ENCODE data around the gene SORCS1. TPM values are rescaled to one million over a fixed set of nuclear protein-coding genes. Genes with fewer than 3 reads are reported as not detected.

Gene SORCS1
- total RNA-seq, 2 experiments from 2014 or later = not detected

- no peak overlapping the region for H3K4me3 Mint-ChIP-seq
- no peak overlapping the region for H3K27ac Mint-ChIP-seq
- no peaks in the 10 kb centered on the region for H3K4me1 Mint-ChIP-seq
- no peaks in the 10 kb centered on the region for H3K27me3 Mint-ChIP-seq
- H3K9me3 Mint-ChIP-seq = peaks cover 18% of the 10 kb centered on the region
- DNase-seq = no peak
- no peaks in the 10 kb centered on the region for H3K36me3 Mint-ChIP-seq (ENCODE audit: low read depth)
- CTCF ChIA-PET = no interaction called here
- POLR2A ChIA-PET = no interaction called here
These were observed 73.4 kb downstream of the SORCS1 start for GRCh38 chr10:107091126-107091525.

- Mint-ChIP-seq H3K9me3 (peaks cover 13% of the 10 kb centered on the region), H3K4me3 (no peak overlapping the region), H3K36me3 (ENCODE audit: low read depth) (no peaks in the 10 kb centered on the region), H3K27ac (no peak overlapping the region), H3K27me3 (no peaks in the 10 kb centered on the region), H3K4me1 (no peaks in the 10 kb centered on the region)
- DNase-seq = no peak
- ChIA-PET CTCF (no interaction called here), POLR2A (no interaction called here)
These were observed 78.6 kb downstream of the SORCS1 start for GRCh38 chr10:107085665-107086525.

- ChIA-PET POLR2A (no interaction called here), CTCF (no interaction called here)
- Mint-ChIP-seq H3K36me3 (ENCODE audit: low read depth) (no peaks in the 10 kb centered on the region), H3K4me3 (no peak overlapping the region), H3K27me3 (no peaks in the 10 kb centered on the region), H3K9me3 (peaks cover 8% of the 10 kb centered on the region), H3K4me1 (no peaks in the 10 kb centered on the region), H3K27ac (no peak overlapping the region)
- DNase-seq = no peak
These were observed 81.0 kb downstream of the SORCS1 start for GRCh38 chr10:107083388-107084009.

- no peak overlapping the region for H3K4me3 Mint-ChIP-seq
- peaks cover 6% of the 10 kb centered on the region for H3K9me3 Mint-ChIP-seq
- DNase-seq = no peak
- ChIA-PET POLR2A (no interaction called here), CTCF (no interaction called here)
- H3K36me3 Mint-ChIP-seq (ENCODE audit: low read depth) = no peaks in the 10 kb centered on the region
- H3K4me1 Mint-ChIP-seq = no peaks in the 10 kb centered on the region
- no peaks in the 10 kb centered on the region for H3K27me3 Mint-ChIP-seq
- no peak overlapping the region for H3K27ac Mint-ChIP-seq
These were observed 82.9 kb downstream of the SORCS1 start for GRCh38 chr10:107081644-107082043.

- no peak overlapping the region for H3K4me3 Mint-ChIP-seq
- DNase-seq = no peak
- H3K27me3 Mint-ChIP-seq = no peaks in the 10 kb centered on the region
- H3K4me1 Mint-ChIP-seq = no peaks in the 10 kb centered on the region
- H3K9me3 Mint-ChIP-seq = peaks cover 2% of the 10 kb centered on the region
- H3K27ac Mint-ChIP-seq = no peak overlapping the region
- no peaks in the 10 kb centered on the region for H3K36me3 Mint-ChIP-seq (ENCODE audit: low read depth)
- CTCF ChIA-PET = no interaction called here
- POLR2A ChIA-PET = no interaction called here
These were observed 89.4 kb downstream of the SORCS1 start for GRCh38 chr10:107075117-107075516.

- no peak overlapping the region for H3K27ac Mint-ChIP-seq
- no peaks in the 10 kb centered on the region for H3K36me3 Mint-ChIP-seq (ENCODE audit: low read depth)
- no peaks in the 10 kb centered on the region for H3K4me1 Mint-ChIP-seq
- H3K9me3 Mint-ChIP-seq = peaks cover 2% of the 10 kb centered on the region
- ChIA-PET CTCF (no interaction called here), POLR2A (no interaction called here)
- no peak overlapping the region for H3K4me3 Mint-ChIP-seq
- H3K27me3 Mint-ChIP-seq = no peaks in the 10 kb centered on the region
- DNase-seq = no peak
These were observed 91.7 kb downstream of the SORCS1 start for GRCh38 chr10:107072786-107073185.

- H3K27ac Mint-ChIP-seq = no peak overlapping the region
- CTCF ChIA-PET = no interaction called here
- H3K4me3 Mint-ChIP-seq = no peak overlapping the region
- H3K4me1 Mint-ChIP-seq = no peaks in the 10 kb centered on the region
- POLR2A ChIA-PET = no interaction called here
- peaks cover 2% of the 10 kb centered on the region for H3K9me3 Mint-ChIP-seq
- H3K36me3 Mint-ChIP-seq (ENCODE audit: low read depth) = no peaks in the 10 kb centered on the region
- no peak for DNase-seq
- H3K27me3 Mint-ChIP-seq = no peaks in the 10 kb centered on the region
These were observed 92.5 kb downstream of the SORCS1 start for GRCh38 chr10:107072028-107072427.

GRCh38 chr10:107071301-107071700 lies 93.2 kb downstream of the SORCS1 start:
- Mint-ChIP-seq H3K27ac (no peak overlapping the region), H3K9me3 (peaks cover 2% of the 10 kb centered on the region), H3K4me3 (no peak overlapping the region), H3K27me3 (no peaks in the 10 kb centered on the region), H3K36me3 (ENCODE audit: low read depth) (no peaks in the 10 kb centered on the region), H3K4me1 (no peaks in the 10 kb centered on the region)
- ChIA-PET POLR2A (no interaction called here), CTCF (no interaction called here)
- no peak for DNase-seq

GRCh38 chr10:107067843-107068242 lies 96.7 kb downstream of the SORCS1 start:
- Mint-ChIP-seq H3K9me3 (peaks cover 2% of the 10 kb centered on the region), H3K27ac (no peak overlapping the region), H3K4me3 (no peak overlapping the region), H3K36me3 (ENCODE audit: low read depth) (no peaks in the 10 kb centered on the region), H3K27me3 (no peaks in the 10 kb centered on the region), H3K4me1 (no peaks in the 10 kb centered on the region)
- CTCF ChIA-PET = no interaction called here
- no peak for DNase-seq
- POLR2A ChIA-PET = no interaction called here

- Mint-ChIP-seq H3K9me3 (no peaks in the 10 kb centered on the region), H3K27me3 (no peaks in the 10 kb centered on the region), H3K36me3 (ENCODE audit: low read depth) (no peaks in the 10 kb centered on the region), H3K4me1 (no peaks in the 10 kb centered on the region), H3K4me3 (no peak overlapping the region), H3K27ac (no peak overlapping the region)
- ChIA-PET POLR2A (no interaction called here), CTCF (no interaction called here)
- DNase-seq = no peak
These were observed 100.4 kb downstream of the SORCS1 start for GRCh38 chr10:107064075-107064474.

GRCh38 chr10:107059872-107060271 lies 104.6 kb downstream of the SORCS1 start:
- H3K36me3 Mint-ChIP-seq (ENCODE audit: low read depth) = no peaks in the 10 kb centered on the region
- no peak for DNase-seq
- H3K27ac Mint-ChIP-seq = no peak overlapping the region
- no peaks in the 10 kb centered on the region for H3K27me3 Mint-ChIP-seq
- H3K9me3 Mint-ChIP-seq = no peaks in the 10 kb centered on the region
- no peaks in the 10 kb centered on the region for H3K4me1 Mint-ChIP-seq
- POLR2A ChIA-PET = no interaction called here
- CTCF ChIA-PET = no interaction called here
- no peak overlapping the region for H3K4me3 Mint-ChIP-seq

- H3K9me3 Mint-ChIP-seq = no peaks in the 10 kb centered on the region
- DNase-seq = no peak
- ChIA-PET POLR2A (no interaction called here), CTCF (no interaction called here)
- H3K36me3 Mint-ChIP-seq (ENCODE audit: low read depth) = no peaks in the 10 kb centered on the region
- H3K27me3 Mint-ChIP-seq = no peaks in the 10 kb centered on the region
- no peak overlapping the region for H3K4me3 Mint-ChIP-seq
- no peak overlapping the region for H3K27ac Mint-ChIP-seq
- H3K4me1 Mint-ChIP-seq = no peaks in the 10 kb centered on the region
These were observed 105.3 kb downstream of the SORCS1 start for GRCh38 chr10:107059068-107059804.

GRCh38 chr10:107058331-107058730 lies 106.2 kb downstream of the SORCS1 start:
- Mint-ChIP-seq H3K36me3 (ENCODE audit: low read depth) (no peaks in the 10 kb centered on the region), H3K27ac (no peak overlapping the region), H3K9me3 (no peaks in the 10 kb centered on the region), H3K27me3 (no peaks in the 10 kb centered on the region), H3K4me3 (no peak overlapping the region), H3K4me1 (no peaks in the 10 kb centered on the region)
- ChIA-PET POLR2A (no interaction called here), CTCF (no interaction called here)
- DNase-seq = no peak

- DNase-seq = no peak
- H3K36me3 Mint-ChIP-seq (ENCODE audit: low read depth) = no peaks in the 10 kb centered on the region
- H3K27me3 Mint-ChIP-seq = no peaks in the 10 kb centered on the region
- H3K27ac Mint-ChIP-seq = no peak overlapping the region
- H3K4me1 Mint-ChIP-seq = no peaks in the 10 kb centered on the region
- H3K4me3 Mint-ChIP-seq = no peak overlapping the region
- peaks cover 3% of the 10 kb centered on the region for H3K9me3 Mint-ChIP-seq
- CTCF ChIA-PET = no interaction called here
- POLR2A ChIA-PET = no interaction called here
These were observed 108.3 kb downstream of the SORCS1 start for GRCh38 chr10:107056182-107056581.

All from activated CD4-positive, alpha-beta memory T cell treated with anti-CD3 and anti-CD28 coated beads, Interleukin-2, amount 10 ng/mL, durations not matched to agents 7 days and 5 days (primary cell).